ENCODE results near the gene TAF4B. TPM values are rescaled to one million over a fixed set of nuclear protein-coding genes. Genes with fewer than 3 reads are reported as not detected.
A peak's percentile ranks its signal among the peaks of the same experiment; 100 is the strongest.

TAF4B gene
- total and polyA plus RNA-seq, 4 donors, result 1.6 to 5.9 (median 2.4) TPM

DNA sequence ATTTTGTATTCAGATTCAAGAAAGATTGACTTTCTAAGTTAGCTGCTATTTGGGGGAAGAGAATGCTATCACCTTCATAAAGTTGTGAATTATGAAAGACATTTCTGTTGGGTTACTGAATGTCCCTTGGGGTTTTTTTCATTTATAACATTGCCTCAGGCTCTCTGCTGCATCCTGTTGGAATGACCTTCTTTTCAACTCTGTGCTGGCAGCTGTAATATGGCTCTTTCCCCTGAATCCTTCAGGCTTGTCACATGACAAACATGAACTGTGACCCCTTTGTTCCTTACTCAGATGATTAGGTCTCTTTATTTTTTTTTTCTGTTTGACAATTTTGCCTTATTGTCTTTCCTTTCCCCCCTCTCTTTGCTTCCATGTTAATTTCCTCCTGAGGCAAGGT is 159.8 kb downstream of the TAF4B start:
- ATAC-seq (ENCODE audit: insufficient read depth, low FRiP score), result no peak
- Histone ChIP-seq H3K4me3 (no peak overlapping the region), H3K9ac (ENCODE audit: insufficient read depth in 1 of 2, low read length in 2 of 2) (no peak overlapping the region), H3K9me3 (ENCODE audit: control insufficient read depth in 4 of 4, insufficient read depth in 3 of 4, low read length in 3 of 4) (no peaks in the 10 kb centered on the region), H3K27ac (ENCODE audit: low read depth in 1 of 2, low read length in 1 of 2) (no peak overlapping the region), H3K4me1 (ENCODE audit: control insufficient read depth in 5 of 5, insufficient read depth in 5 of 5, low read length in 5 of 5) (peaks cover 0 to 14% (median 5%) of the 10 kb centered on the region in 5 donors), H3K27me3 (ENCODE audit: control insufficient read depth in 3 of 3, insufficient read depth in 3 of 3, low read length in 2 of 3) (no peaks in the 10 kb centered on the region), H3K36me3 (ENCODE audit: control insufficient read depth in 4 of 4, insufficient read depth in 4 of 4, low read length in 4 of 4) (peaks cover 0 to 2% (median 0%) of the 10 kb centered on the region in 4 donors)
- peak; percentile 71 to 95 (median 93) for DNase-seq
- TF ChIP-seq, protein P1, sequence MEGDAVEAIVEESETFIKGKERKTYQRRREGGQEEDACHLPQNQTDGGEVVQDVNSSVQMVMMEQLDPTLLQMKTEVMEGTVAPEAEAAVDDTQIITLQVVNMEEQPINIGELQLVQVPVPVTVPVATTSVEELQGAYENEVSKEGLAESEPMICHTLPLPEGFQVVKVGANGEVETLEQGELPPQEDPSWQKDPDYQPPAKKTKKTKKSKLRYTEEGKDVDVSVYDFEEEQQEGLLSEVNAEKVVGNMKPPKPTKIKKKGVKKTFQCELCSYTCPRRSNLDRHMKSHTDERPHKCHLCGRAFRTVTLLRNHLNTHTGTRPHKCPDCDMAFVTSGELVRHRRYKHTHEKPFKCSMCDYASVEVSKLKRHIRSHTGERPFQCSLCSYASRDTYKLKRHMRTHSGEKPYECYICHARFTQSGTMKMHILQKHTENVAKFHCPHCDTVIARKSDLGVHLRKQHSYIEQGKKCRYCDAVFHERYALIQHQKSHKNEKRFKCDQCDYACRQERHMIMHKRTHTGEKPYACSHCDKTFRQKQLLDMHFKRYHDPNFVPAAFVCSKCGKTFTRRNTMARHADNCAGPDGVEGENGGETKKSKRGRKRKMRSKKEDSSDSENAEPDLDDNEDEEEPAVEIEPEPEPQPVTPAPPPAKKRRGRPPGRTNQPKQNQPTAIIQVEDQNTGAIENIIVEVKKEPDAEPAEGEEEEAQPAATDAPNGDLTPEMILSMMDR (IDR thresholded peaks at IDR 0.05; ENCODE audit: control extremely low read depth, extremely low read depth), result no peak

DNA sequence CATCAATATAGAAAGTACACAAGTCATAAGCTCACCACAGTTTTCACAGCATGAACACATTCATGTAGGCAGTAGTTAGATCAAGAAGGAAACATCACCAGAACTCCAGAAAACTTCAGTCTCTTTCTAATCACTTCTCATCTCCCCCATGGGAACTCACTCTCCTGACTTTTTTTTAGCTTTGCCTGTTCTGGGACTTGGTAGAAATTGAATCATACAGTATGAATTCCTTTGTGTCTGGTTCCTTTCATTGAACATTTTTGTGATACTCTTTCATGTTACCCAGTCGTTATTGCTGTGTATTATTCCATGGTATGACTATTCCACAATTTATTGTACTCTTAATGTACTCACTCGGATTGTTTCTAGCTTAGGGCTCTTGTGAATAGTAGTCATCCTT is 160.2 kb downstream of the TAF4B start:
- Histone ChIP-seq H3K9me3 (ENCODE audit: control insufficient read depth in 4 of 4, insufficient read depth in 3 of 4, low read length in 3 of 4) (no peaks in the 10 kb centered on the region), H3K4me3 (no peak overlapping the region), H3K4me1 (ENCODE audit: control insufficient read depth in 5 of 5, insufficient read depth in 5 of 5, low read length in 5 of 5) (peaks cover 0 to 14% (median 5%) of the 10 kb centered on the region in 5 donors), H3K27ac (ENCODE audit: low read depth in 1 of 2, low read length in 1 of 2) (no peak overlapping the region), H3K36me3 (ENCODE audit: control insufficient read depth in 4 of 4, insufficient read depth in 4 of 4, low read length in 4 of 4) (peaks cover 0 to 2% (median 0%) of the 10 kb centered on the region in 4 donors), H3K9ac (ENCODE audit: insufficient read depth in 1 of 2, low read length in 2 of 2) (no peak overlapping the region), H3K27me3 (ENCODE audit: control insufficient read depth in 3 of 3, insufficient read depth in 3 of 3, low read length in 2 of 3) (no peaks in the 10 kb centered on the region)
- DNase-seq (no peak), ATAC-seq (ENCODE audit: insufficient read depth, low FRiP score) (no peak)
- 85 to 87% methylated on average over 2 of the region's 2 CpGs for WGBS, 2 donors
- TF ChIP-seq, protein P1 (IDR thresholded peaks at IDR 0.05; ENCODE audit: control extremely low read depth, extremely low read depth), result no peak

DNA sequence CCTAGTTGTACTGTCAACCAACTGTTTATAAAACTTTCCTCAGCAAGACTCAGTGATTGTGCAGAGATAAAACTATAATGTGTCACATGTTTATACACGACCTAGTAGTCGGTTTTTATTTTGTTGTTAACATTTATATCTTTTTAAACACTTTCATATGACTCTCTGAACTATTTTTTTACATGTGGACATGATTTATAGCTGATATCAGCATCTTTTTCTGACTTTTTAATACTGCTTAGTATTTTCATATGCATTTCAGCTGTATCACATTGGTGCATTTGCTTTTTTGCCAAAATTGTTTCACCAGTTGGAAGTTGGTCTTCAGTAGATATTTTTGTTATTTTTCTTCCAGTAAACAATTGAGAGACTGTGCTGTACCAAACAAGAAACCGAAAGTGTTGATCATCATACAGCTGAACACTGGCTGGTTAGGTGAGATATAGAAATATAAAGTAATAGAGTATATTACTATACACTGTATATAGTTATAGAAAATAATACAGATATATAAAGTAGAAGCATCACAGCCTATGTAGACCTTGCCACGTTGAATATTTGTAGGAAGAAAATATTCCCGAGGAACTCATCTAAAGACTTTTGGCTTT is 167.9 kb downstream of the TAF4B start:
- Histone ChIP-seq H3K9ac (ENCODE audit: insufficient read depth in 1 of 2, low read length in 2 of 2) (no peak overlapping the region), H3K9me3 (ENCODE audit: control insufficient read depth in 4 of 4, insufficient read depth in 3 of 4, low read length in 3 of 4) (no peaks in the 10 kb centered on the region), H3K27ac (ENCODE audit: low read depth in 1 of 2, low read length in 1 of 2) (no peak overlapping the region), H3K4me3 (no peak overlapping the region), H3K4me1 (ENCODE audit: control insufficient read depth in 5 of 5, insufficient read depth in 5 of 5, low read length in 5 of 5) (no peaks in the 10 kb centered on the region), H3K36me3 (ENCODE audit: control insufficient read depth in 4 of 4, insufficient read depth in 4 of 4, low read length in 4 of 4) (peaks cover 0 to 2% (median 0%) of the 10 kb centered on the region in 4 donors), H3K27me3 (ENCODE audit: control insufficient read depth in 3 of 3, insufficient read depth in 3 of 3, low read length in 2 of 3) (no peaks in the 10 kb centered on the region)
- TF ChIP-seq, protein P1 (IDR thresholded peaks at IDR 0.05; ENCODE audit: control extremely low read depth, extremely low read depth), result no peak
- WGBS, 2 donors, result 78 to 86% methylated on average over 5 of the region's 5 CpGs
- ATAC-seq (ENCODE audit: insufficient read depth, low FRiP score) (no peak), DNase-seq (no peak)

DNA sequence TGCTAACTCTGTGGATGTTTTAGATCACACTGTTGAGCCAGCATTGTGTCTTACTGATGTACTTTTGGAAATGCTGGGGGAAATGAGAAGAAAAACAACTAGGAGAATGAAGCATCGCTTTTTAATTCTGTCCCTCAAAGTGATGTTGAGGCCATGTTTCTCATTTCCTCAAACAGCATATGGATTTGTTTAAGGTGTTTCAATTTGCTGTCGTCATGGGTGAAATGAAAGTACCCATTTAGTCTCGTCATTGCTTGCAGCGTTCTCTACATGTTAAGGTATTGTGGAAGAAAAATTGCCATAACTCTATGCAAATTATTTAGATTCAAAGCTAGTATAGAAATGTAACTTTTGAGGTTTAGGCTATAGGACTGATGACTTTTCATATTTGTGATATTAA is 170.8 kb downstream of the TAF4B start:
- Histone ChIP-seq H3K9me3 (ENCODE audit: control insufficient read depth in 4 of 4, insufficient read depth in 3 of 4, low read length in 3 of 4) (no peaks in the 10 kb centered on the region), H3K36me3 (ENCODE audit: control insufficient read depth in 4 of 4, insufficient read depth in 4 of 4, low read length in 4 of 4) (no peaks in the 10 kb centered on the region), H3K4me1 (ENCODE audit: control insufficient read depth in 5 of 5, insufficient read depth in 5 of 5, low read length in 5 of 5) (no peaks in the 10 kb centered on the region), H3K27me3 (ENCODE audit: control insufficient read depth in 3 of 3, insufficient read depth in 3 of 3, low read length in 2 of 3) (no peaks in the 10 kb centered on the region), H3K9ac (ENCODE audit: insufficient read depth in 1 of 2, low read length in 2 of 2) (no peak overlapping the region), H3K27ac (ENCODE audit: low read depth in 1 of 2, low read length in 1 of 2) (no peak overlapping the region), H3K4me3 (no peak overlapping the region)
- TF ChIP-seq, protein P1 (IDR thresholded peaks at IDR 0.05; ENCODE audit: control extremely low read depth, extremely low read depth), result no peak
- no peak for ATAC-seq (ENCODE audit: insufficient read depth, low FRiP score)
- DNase-seq, result no peak
- WGBS, 2 donors, result 93 to 95% methylated on average over 4 of the region's 4 CpGs
